HepG2 (cell line): ENCODE data around the gene HES1. TPM values are rescaled to one million over a fixed set of nuclear protein-coding genes. Genes with fewer than 3 reads are reported as not detected.

Experiments used
- ARNT ChIP-seq: fragments of 450-650 bp; IDR thresholded peaks from 2 replicates; pipeline ENCODE4 v1.6.1; 2017
- ATAD3A ChIP-seq: sonication (generic); formaldehyde crosslinking; IDR thresholded peaks from 2 replicates; pipeline ENCODE4 v1.4.0; 2020; ENCODE audit warnings: missing genetic modification reagents
- CBX1 ChIP-seq: IDR thresholded peaks from one replicate; pipeline ENCODE4 v1.6.1; 2016; ENCODE audit warnings: antibody characterized with exemption, low read depth
- E2F2 ChIP-seq: sonication (generic); formaldehyde crosslinking; IDR thresholded peaks from 2 replicates; pipeline ENCODE4 v1.4.0; 2020; ENCODE audit warnings: missing genetic modification reagents, borderline replicate concordance
- FIP1L1 ChIP-seq: fragments of 200-400 bp; formaldehyde crosslinking; IDR thresholded peaks from 2 replicates; pipeline ENCODE4 v1.6.1; 2018; ENCODE audit warnings: low read depth, mild to moderate bottlenecking, low read length, moderate library complexity, borderline replicate concordance; ENCODE audit not compliant: insufficient read depth
- GMEB2 ChIP-seq: IDR thresholded peaks from 2 replicates; pipeline ENCODE4 v1.6.1; 2016; ENCODE audit warnings: missing biosample characterization, missing genetic modification reagents, low read depth
- HMG20B ChIP-seq: conservative IDR thresholded peaks from 2 replicates; pipeline ENCODE4 v1.6.1; 2016; ENCODE audit warnings: missing genetic modification reagents, missing compliant biosample characterization
- HOXA5 ChIP-seq: sonication (generic); formaldehyde crosslinking; IDR thresholded peaks from 2 replicates; pipeline ENCODE4 v1.4.0; 2020; ENCODE audit warnings: missing genetic modification reagents
- ISX ChIP-seq: sonication (generic); formaldehyde crosslinking; conservative IDR thresholded peaks from 2 replicates; pipeline ENCODE4 v1.5.0; 2020; ENCODE audit warnings: missing genetic modification reagents
- JUN ChIP-seq: sonication (generic); formaldehyde crosslinking; IDR thresholded peaks from 2 replicates; pipeline ENCODE4 v1.4.0; 2020; ENCODE audit warnings: mild to moderate bottlenecking, missing genetic modification reagents
- MYNN ChIP-seq: sonication (generic); formaldehyde crosslinking; IDR thresholded peaks from 2 replicates; pipeline ENCODE4 v1.4.0; 2020; ENCODE audit warnings: mild to moderate bottlenecking, low read depth, missing genetic modification reagents
- SP140L ChIP-seq: sonication (generic); formaldehyde crosslinking; IDR thresholded peaks from 2 replicates; pipeline ENCODE4 v1.4.0; 2020; ENCODE audit warnings: missing genetic modification reagents, borderline replicate concordance
- ZFP90 ChIP-seq: sonication (generic); formaldehyde crosslinking; IDR thresholded peaks from 2 replicates; pipeline ENCODE4 v1.8.0; 2022; ENCODE audit warnings: missing genetic modification reagents, mild to moderate bottlenecking, inconsistent platforms, borderline replicate concordance
- ZFX ChIP-seq: sonication (generic); formaldehyde crosslinking; IDR thresholded peaks from 2 replicates; pipeline ENCODE4 v1.4.0; 2020; ENCODE audit warnings: mild to moderate bottlenecking, low read depth, missing genetic modification reagents, moderate library complexity
- ZNF720 ChIP-seq: sonication (generic); formaldehyde crosslinking; IDR thresholded peaks from 2 replicates; pipeline ENCODE4 v1.4.0; 2020; ENCODE audit warnings: missing genetic modification reagents
- ZNF740 ChIP-seq: sonication (generic); formaldehyde crosslinking; IDR thresholded peaks from 2 replicates; pipeline ENCODE4 v1.4.0; 2020; ENCODE audit warnings: missing genetic modification reagents
- ZSCAN31 ChIP-seq: sonication (generic); formaldehyde crosslinking; IDR thresholded peaks from 2 replicates; pipeline ENCODE4 v1.5.0; 2020; ENCODE audit warnings: low read depth, mild to moderate bottlenecking, missing genetic modification reagents
- polyA plus RNA-seq, 8 experiments: library from polyadenylated mRNA; depleted of rRNA in 3 of 8; stranded (reverse) in 7 of 8; unstranded in 1 of 8; fragments of >200 nt; fragmentation: Illumina TruSeq in 4 of 8; extraction: Trizol in 4 of 8; gene quantifications; 2 replicates each; pipeline versions ENCODE4 v1.2.1 to v1.2.3, GENCODE V29; 2011 to 2016; ENCODE audit warnings: low read depth in 4 of 8, missing spikeins in 1 of 8, mixed read lengths in 1 of 8; ENCODE audit not compliant: insufficient read depth in 1 of 8
- total RNA-seq, 5 experiments: library from RNA; depleted of rRNA; stranded (reverse); fragments of >200 nt; fragmentation: Illumina TruSeq; extraction: Trizol; gene quantifications; 2 replicates each; pipeline ENCODE4 v1.2.3, GENCODE V29; 2016; ENCODE audit warnings: low read depth in 1 of 5
- TF ChIP-seq, protein P1 (sequence below): sonication (generic); formaldehyde crosslinking; IDR thresholded peaks from 2 replicates; pipeline ENCODE4 v1.4.0; 2020; ENCODE audit warnings: missing genetic modification reagents
- TF ChIP-seq, protein P2 (sequence below): IDR thresholded peaks from 2 replicates; pipeline ENCODE4 v1.6.1; 2016

The HES1 gene
- total and polyA plus RNA-seq, 2 of the 13 experiments (the other 11 are each of a cell fraction or from before 2014, with no cell fraction given), result 15.4 to 19.8 TPM

DNA sequence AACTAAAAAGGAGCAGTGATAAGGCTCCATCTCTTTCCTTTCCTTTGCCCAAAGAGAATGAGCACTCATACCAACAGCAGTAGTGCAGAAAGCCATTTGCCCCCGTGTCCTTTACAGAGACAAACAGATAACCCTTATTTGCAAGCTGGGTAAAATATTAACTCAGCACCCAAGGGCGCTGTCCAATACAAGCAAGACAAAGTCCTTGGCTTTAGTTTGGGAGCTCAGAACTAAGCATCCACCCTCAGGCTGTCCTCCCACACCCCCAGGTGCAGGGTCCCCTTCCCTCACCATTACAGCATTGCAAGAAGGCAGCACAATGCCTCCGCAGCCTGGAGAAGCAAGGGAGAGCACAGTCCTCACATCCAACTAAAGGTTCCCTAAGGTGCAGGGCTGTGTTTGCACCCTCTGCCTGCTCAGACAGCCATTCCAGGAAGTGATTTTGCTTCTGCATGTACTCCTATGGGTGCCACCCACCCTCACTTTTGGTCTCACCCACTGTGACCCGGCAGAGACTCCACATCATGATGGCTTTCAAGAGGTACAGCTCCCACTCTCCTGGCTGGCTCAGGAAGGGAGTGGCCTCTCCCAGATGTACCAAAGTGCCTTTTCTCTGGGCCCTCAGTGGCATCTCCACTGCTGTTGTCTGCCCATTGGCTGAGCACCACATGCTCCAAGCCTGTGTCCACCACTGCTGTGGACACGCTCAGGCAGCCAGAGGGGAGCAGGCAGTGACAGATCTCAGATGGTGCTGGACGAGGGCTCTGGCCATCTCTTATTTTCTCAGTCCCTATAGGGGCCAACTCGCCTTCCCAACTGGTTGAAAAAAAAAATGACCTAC is 34.1 kb upstream of the HES1 start (continued):
- TF ChIP-seq E2F2 (no peak), HOXA5 (CRISPR knock-in tag) (0 out of 2 replicates have a peak, but pooled peaks have one; percentile 13), FIP1L1 (no peak), ZSCAN31 (CRISPR knock-in tag) (peak; percentile 82; the same call in 1 of the 2 replicates), ISX (no peak), MYNN (CRISPR knock-in tag) (no peak), CBX1 (no peak), ZNF740 (CRISPR knock-in tag) (no peak), ZNF720 (CRISPR knock-in tag) (no peak), ARNT (no peak), ZFP90 (CRISPR knock-in tag) (no peak), JUN (peak; percentile 73; the same call in 1 of the 2 replicates), SP140L (no peak; the same call in 1 of the 2 replicates), ATAD3A (CRISPR knock-in tag) (no peak), ZFX (CRISPR knock-in tag) (peak; percentile 30; the same call in 1 of the 2 replicates), GMEB2 (CRISPR knock-in tag) (no peak), HMG20B (peak; percentile 63; the same call in 1 of the 2 replicates)
- TF ChIP-seq, protein P1, sequence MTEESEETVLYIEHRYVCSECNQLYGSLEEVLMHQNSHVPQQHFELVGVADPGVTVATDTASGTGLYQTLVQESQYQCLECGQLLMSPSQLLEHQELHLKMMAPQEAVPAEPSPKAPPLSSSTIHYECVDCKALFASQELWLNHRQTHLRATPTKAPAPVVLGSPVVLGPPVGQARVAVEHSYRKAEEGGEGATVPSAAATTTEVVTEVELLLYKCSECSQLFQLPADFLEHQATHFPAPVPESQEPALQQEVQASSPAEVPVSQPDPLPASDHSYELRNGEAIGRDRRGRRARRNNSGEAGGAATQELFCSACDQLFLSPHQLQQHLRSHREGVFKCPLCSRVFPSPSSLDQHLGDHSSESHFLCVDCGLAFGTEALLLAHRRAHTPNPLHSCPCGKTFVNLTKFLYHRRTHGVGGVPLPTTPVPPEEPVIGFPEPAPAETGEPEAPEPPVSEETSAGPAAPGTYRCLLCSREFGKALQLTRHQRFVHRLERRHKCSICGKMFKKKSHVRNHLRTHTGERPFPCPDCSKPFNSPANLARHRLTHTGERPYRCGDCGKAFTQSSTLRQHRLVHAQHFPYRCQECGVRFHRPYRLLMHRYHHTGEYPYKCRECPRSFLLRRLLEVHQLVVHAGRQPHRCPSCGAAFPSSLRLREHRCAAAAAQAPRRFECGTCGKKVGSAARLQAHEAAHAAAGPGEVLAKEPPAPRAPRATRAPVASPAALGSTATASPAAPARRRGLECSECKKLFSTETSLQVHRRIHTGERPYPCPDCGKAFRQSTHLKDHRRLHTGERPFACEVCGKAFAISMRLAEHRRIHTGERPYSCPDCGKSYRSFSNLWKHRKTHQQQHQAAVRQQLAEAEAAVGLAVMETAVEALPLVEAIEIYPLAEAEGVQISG, result peak; percentile 51
- TF ChIP-seq, protein P2, sequence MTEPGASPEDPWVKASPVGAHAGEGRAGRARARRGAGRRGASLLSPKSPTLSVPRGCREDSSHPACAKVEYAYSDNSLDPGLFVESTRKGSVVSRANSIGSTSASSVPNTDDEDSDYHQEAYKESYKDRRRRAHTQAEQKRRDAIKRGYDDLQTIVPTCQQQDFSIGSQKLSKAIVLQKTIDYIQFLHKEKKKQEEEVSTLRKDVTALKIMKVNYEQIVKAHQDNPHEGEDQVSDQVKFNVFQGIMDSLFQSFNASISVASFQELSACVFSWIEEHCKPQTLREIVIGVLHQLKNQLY (CRISPR knock-in tag), result peak; percentile 64; the same call in 1 of the 2 replicates
